ENCODE results near the gene RAD51AP2.

GRCh38 chr2:17541531-17541950 lies 23.3 kb upstream of the RAD51AP2 start:
- TF ChIP-seq ATF2 (tag by site-specific recombination; IDR thresholded peaks at IDR 0.05; ENCODE audit: low read depth) (no peak), TRIM28 (IDR thresholded peaks at IDR 0.05; ENCODE audit: borderline replicate concordance, low read length) (no peak), ZBTB49 (tag by site-specific recombination; IDR thresholded peaks at IDR 0.05; ENCODE audit: low read depth) (no peak), MYNN (tag by site-specific recombination; IDR thresholded peaks at IDR 0.05; ENCODE audit: borderline replicate concordance) (no peak), ZNF544 (tag by site-specific recombination; IDR thresholded peaks at IDR 0.05) (no peak), ZNF184 (tag by site-specific recombination; IDR thresholded peaks at IDR 0.05) (no peak), ZNF747 (tag by site-specific recombination; IDR thresholded peaks at IDR 0.05) (no peak), ZFP37 (tag by site-specific recombination; IDR thresholded peaks at IDR 0.05) (no peak), ZBTB20 (tag by site-specific recombination; IDR thresholded peaks at IDR 0.05) (no peak), ZBTB6 (tag by site-specific recombination; IDR thresholded peaks at IDR 0.05) (no peak)
- TF ChIP-seq, protein P1, sequence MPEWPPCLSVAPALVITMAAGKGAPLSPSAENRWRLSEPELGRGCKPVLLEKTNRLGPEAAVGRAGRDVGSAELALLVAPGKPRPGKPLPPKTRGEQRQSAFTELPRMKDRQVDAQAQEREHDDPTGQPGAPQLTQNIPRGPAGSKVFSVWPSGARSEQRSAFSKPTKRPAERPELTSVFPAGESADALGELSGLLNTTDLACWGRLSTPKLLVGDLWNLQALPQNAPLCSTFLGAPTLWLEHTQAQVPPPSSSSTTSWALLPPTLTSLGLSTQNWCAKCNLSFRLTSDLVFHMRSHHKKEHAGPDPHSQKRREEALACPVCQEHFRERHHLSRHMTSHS (tag by site-specific recombination; IDR thresholded peaks at IDR 0.05) = no peak
- TF ChIP-seq, protein P2, sequence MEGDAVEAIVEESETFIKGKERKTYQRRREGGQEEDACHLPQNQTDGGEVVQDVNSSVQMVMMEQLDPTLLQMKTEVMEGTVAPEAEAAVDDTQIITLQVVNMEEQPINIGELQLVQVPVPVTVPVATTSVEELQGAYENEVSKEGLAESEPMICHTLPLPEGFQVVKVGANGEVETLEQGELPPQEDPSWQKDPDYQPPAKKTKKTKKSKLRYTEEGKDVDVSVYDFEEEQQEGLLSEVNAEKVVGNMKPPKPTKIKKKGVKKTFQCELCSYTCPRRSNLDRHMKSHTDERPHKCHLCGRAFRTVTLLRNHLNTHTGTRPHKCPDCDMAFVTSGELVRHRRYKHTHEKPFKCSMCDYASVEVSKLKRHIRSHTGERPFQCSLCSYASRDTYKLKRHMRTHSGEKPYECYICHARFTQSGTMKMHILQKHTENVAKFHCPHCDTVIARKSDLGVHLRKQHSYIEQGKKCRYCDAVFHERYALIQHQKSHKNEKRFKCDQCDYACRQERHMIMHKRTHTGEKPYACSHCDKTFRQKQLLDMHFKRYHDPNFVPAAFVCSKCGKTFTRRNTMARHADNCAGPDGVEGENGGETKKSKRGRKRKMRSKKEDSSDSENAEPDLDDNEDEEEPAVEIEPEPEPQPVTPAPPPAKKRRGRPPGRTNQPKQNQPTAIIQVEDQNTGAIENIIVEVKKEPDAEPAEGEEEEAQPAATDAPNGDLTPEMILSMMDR (tag by site-specific recombination; IDR thresholded peaks at IDR 0.05) = no peak
- TF ChIP-seq, protein P3, sequence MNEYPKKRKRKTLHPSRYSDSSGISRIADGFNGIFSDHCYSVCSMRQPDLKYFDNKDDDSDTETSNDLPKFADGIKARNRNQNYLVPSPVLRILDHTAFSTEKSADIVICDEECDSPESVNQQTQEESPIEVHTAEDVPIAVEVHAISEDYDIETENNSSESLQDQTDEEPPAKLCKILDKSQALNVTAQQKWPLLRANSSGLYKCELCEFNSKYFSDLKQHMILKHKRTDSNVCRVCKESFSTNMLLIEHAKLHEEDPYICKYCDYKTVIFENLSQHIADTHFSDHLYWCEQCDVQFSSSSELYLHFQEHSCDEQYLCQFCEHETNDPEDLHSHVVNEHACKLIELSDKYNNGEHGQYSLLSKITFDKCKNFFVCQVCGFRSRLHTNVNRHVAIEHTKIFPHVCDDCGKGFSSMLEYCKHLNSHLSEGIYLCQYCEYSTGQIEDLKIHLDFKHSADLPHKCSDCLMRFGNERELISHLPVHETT (tag by site-specific recombination; IDR thresholded peaks at IDR 0.05) = no peak

Measured in HEK293 (cell line).